GM23338 (cell line): ENCODE measurements around the gene MOV10.

Source experiments
- CREB1 ChIP-seq: fragments of 250-450 bp; sonication (Bioruptor Pico); IDR thresholded peaks from 2 replicates; pipeline ENCODE4 v1.5.0; 2020; ENCODE audit warnings: low read depth, mild to moderate bottlenecking, moderate library complexity
- CTCF ChIP-seq, 2 experiments: fragments of 200-600 bp in 1 of 2; sonication (generic) in 1 of 2; conservative IDR thresholded peaks; 2 replicates each; pipeline versions ENCODE4 v1.5.1 to v1.6.1; 2016 to 2017; ENCODE audit warnings: antibody characterized with exemption in 2 of 2, low read depth in 2 of 2, mild to moderate bottlenecking in 2 of 2, moderate library complexity in 1 of 2
- ETS1 ChIP-seq: IDR thresholded peaks from 2 replicates; pipeline ENCODE4 v1.6.1; 2016; ENCODE audit warnings: antibody characterized with exemption
- EZH2 ChIP-seq: fragments of 200-600 bp; sonication (generic); IDR thresholded peaks from one replicate; pipeline ENCODE4 v1.8.0; 2017; ENCODE audit warnings: antibody characterized with exemption, mild to moderate bottlenecking, low read depth; ENCODE audit not compliant: unreplicated experiment
- EZH2phosphoT487 ChIP-seq: fragments of 200-600 bp; sonication (generic); IDR thresholded peaks from one replicate; pipeline ENCODE4 v1.8.1; 2018; ENCODE audit warnings: antibody characterized with exemption; ENCODE audit not compliant: unreplicated experiment
- POLR2AphosphoS5 ChIP-seq: IDR thresholded peaks from 2 replicates; pipeline ENCODE4 v1.6.1; 2016; ENCODE audit warnings: antibody characterized with exemption, low read depth
- REST ChIP-seq: IDR thresholded peaks from one replicate; pipeline ENCODE4 v1.6.1; 2018; ENCODE audit warnings: antibody characterized with exemption; ENCODE audit not compliant: unreplicated experiment
- STAT1 ChIP-seq: IDR thresholded peaks from one replicate; pipeline ENCODE4 v1.6.1; 2016; ENCODE audit warnings: antibody characterized with exemption; ENCODE audit not compliant: unreplicated experiment
- ZNF462 ChIP-seq: fragments of 250-450 bp; sonication (Bioruptor Pico); IDR thresholded peaks from 2 replicates; pipeline ENCODE4 v1.5.0; 2020; ENCODE audit warnings: mild to moderate bottlenecking, moderate library complexity

GRCh38 chr1:112692681-112693080 is 18.2 kb downstream of the MOV10 start:
- TF ChIP-seq CTCF (conservative IDR thresholded peaks at IDR 0.05; ENCODE audit: low read depth in 2 of 2) (no peak), EZH2phosphoT487 (no peak), POLR2AphosphoS5 (no peak), ZNF462 (CRISPR knock-in tag) (no peak), REST (no peak), STAT1 (no peak), ETS1 (no peak), EZH2 (no peak), CREB1 (CRISPR knock-in tag) (no peak)
